Measurements from ENCODE around the gene ZNF778. TPM values are rescaled to one million over a fixed set of nuclear protein-coding genes. Genes with fewer than 3 reads are reported as not detected.

The ZNF778 gene
- total and polyA plus RNA-seq, 2 donors (not counting 1 experiment from before 2014, with no cell fraction given): 2.2 to 13.4 TPM

- TF ChIP-seq CTCF (IDR thresholded peaks at IDR 0.05) (no peak), EZH2 (IDR thresholded peaks at IDR 0.05; ENCODE audit: borderline replicate concordance, insufficient read depth, low read depth, low read length, poor library complexity, severe bottlenecking) (no peak)
- no peak overlapping the region for H3K27ac Mint-ChIP-seq
- no peaks in the 10 kb centered on the region for H3K9me3 Mint-ChIP-seq (ENCODE audit: insufficient read depth)
- peaks cover 0 to 5% (median 0%) of the 10 kb centered on the region in 3 donors for H3K9me3 ChIP-seq (ENCODE audit: control extremely low read depth in 1 of 3, control insufficient read depth in 2 of 3, insufficient read depth in 1 of 3, low read length in 2 of 3)
- no peak overlapping the region for H3K4me2 ChIP-seq (replicated peaks; ENCODE audit: low read depth, low read length, poor library complexity, severe bottlenecking)
- H3K4me1 ChIP-seq (ENCODE audit: control insufficient read depth in 2 of 2, insufficient read depth in 2 of 2, low read length in 2 of 2): peaks cover 28 to 45% of the 10 kb centered on the region in 2 donors
- H4K20me1 ChIP-seq (ENCODE audit: control insufficient read depth, insufficient read depth, low read length, poor library complexity, severe bottlenecking): peaks cover 37% of the 10 kb centered on the region
- H3K79me2 ChIP-seq (ENCODE audit: control insufficient read depth, insufficient read depth, low read length): peaks cover 6% of the 10 kb centered on the region
- no peak overlapping the region for H3K27ac ChIP-seq (ENCODE audit: low read length in 2 of 2)
- peaks cover 0 to 31% (median 13%) of the 10 kb centered on the region in 4 experiments for H3K27me3 ChIP-seq (replicated peaks in 1 of 4; ENCODE audit: control extremely low read depth in 1 of 4, control insufficient read depth in 3 of 4, insufficient read depth in 4 of 4, low read length in 3 of 4)
- no peak overlapping the region for H3K9ac ChIP-seq (ENCODE audit: low read length)
- H2AFZ ChIP-seq (ENCODE audit: insufficient read depth, low read depth, low read length, poor library complexity, severe bottlenecking): no peak overlapping the region
- ChIA-PET CTCF (interaction anchor here (1.2 to 2.7 kb wide), 4 partner anchors 47 to 431 kb away, joined by 3 to 31 read pairs (median 8); no protein-coding TSS in a partner anchor), POLR2A (interaction anchor here (0.6 to 0.7 kb wide), 2 partner anchors 225 to 252 kb away, joined by 3 to 4 read pairs; no protein-coding TSS in a partner anchor)
- peaks cover 18% of the 10 kb centered on the region for H3K4me1 Mint-ChIP-seq
- DNase-seq: no peak
- intact Hi-C loops (cut with micrococcal nuclease): no loop called here
- H3K4me3 Mint-ChIP-seq: no peak overlapping the region
- H3K36me3 ChIP-seq (replicated peaks in 1 of 2; ENCODE audit: control extremely low read depth in 1 of 2, control insufficient read depth in 1 of 2, extremely low read depth in 1 of 2, insufficient read depth in 2 of 2, low read length in 1 of 2): no peaks in the 10 kb centered on the region
- 90% methylated on average over 15 of the region's 23 CpGs for WGBS (ENCODE audit: insufficient coverage)
- no peak overlapping the region for H3K4me3 ChIP-seq (ENCODE audit: control extremely low read depth in 1 of 5, extremely low read depth in 1 of 5, insufficient read depth in 1 of 5, low read depth in 2 of 5, low read length in 4 of 5)
- ATAC-seq (ENCODE audit: low read depth): no peak
- peaks cover 4% of the 10 kb centered on the region for H3K27me3 Mint-ChIP-seq
Measured at GRCh38 chr16:89168381-89169189, 48.9 kb upstream of the ZNF778 start.

- Histone ChIP-seq H4K20me1 (ENCODE audit: control insufficient read depth, insufficient read depth, low read length, poor library complexity, severe bottlenecking) (peaks cover 37% of the 10 kb centered on the region), H3K27me3 (replicated peaks in 1 of 4; ENCODE audit: control extremely low read depth in 1 of 4, control insufficient read depth in 3 of 4, insufficient read depth in 4 of 4, low read length in 3 of 4) (peaks cover 0 to 31% (median 13%) of the 10 kb centered on the region in 4 experiments), H3K4me1 (ENCODE audit: control insufficient read depth in 2 of 2, insufficient read depth in 2 of 2, low read length in 2 of 2) (peaks cover 28 to 40% of the 10 kb centered on the region in 2 donors), H2AFZ (ENCODE audit: insufficient read depth, low read depth, low read length, poor library complexity, severe bottlenecking) (no peak overlapping the region), H3K4me3 (ENCODE audit: control extremely low read depth in 1 of 5, extremely low read depth in 1 of 5, insufficient read depth in 1 of 5, low read depth in 2 of 5, low read length in 4 of 5) (no peak overlapping the region), H3K36me3 (replicated peaks in 1 of 2; ENCODE audit: control extremely low read depth in 1 of 2, control insufficient read depth in 1 of 2, extremely low read depth in 1 of 2, insufficient read depth in 2 of 2, low read length in 1 of 2) (no peaks in the 10 kb centered on the region), H3K4me2 (replicated peaks; ENCODE audit: low read depth, low read length, poor library complexity, severe bottlenecking) (peak overlapping the region; percentile 88), H3K9ac (ENCODE audit: low read length) (no peak overlapping the region), H3K27ac (ENCODE audit: low read length in 2 of 2) (no peak overlapping the region), H3K79me2 (ENCODE audit: control insufficient read depth, insufficient read depth, low read length) (peaks cover 6% of the 10 kb centered on the region), H3K9me3 (ENCODE audit: control extremely low read depth in 1 of 3, control insufficient read depth in 2 of 3, insufficient read depth in 1 of 3, low read length in 2 of 3) (peaks cover 0 to 5% (median 0%) of the 10 kb centered on the region in 3 donors)
- DNase-seq: no peak
- H3K4me1 Mint-ChIP-seq: peaks cover 18% of the 10 kb centered on the region
- 74% methylated on average over 7 of the region's 14 CpGs for WGBS (ENCODE audit: insufficient coverage)
- no peak overlapping the region for H3K27ac Mint-ChIP-seq
- no peak overlapping the region for H3K4me3 Mint-ChIP-seq
- ChIA-PET POLR2A (interaction anchor here (1.1 kb wide), 1 partner anchor 48 kb away, joined by 3 read pairs; the partner anchor contains the start of gene ZNF778), CTCF (interaction anchor here (1.3 kb wide), 1 partner anchor 432 kb away, joined by 5 read pairs; no protein-coding TSS in a partner anchor)
- no peaks in the 10 kb centered on the region for H3K9me3 Mint-ChIP-seq (ENCODE audit: insufficient read depth)
- no peak for ATAC-seq (ENCODE audit: low read depth)
- intact Hi-C loops (cut with micrococcal nuclease): loop anchor here (2.0 kb wide), 2 partner anchors 17 to 77 kb away; no protein-coding TSS in a partner anchor
- TF ChIP-seq EZH2 (IDR thresholded peaks at IDR 0.05; ENCODE audit: borderline replicate concordance, insufficient read depth, low read depth, low read length, poor library complexity, severe bottlenecking): no peak
- no peak for TF ChIP-seq CTCF (IDR thresholded peaks at IDR 0.05)
- peaks cover 4% of the 10 kb centered on the region for H3K27me3 Mint-ChIP-seq
Measured at GRCh38 chr16:89169778-89170177, 47.7 kb upstream of the ZNF778 start.

All from B cell (primary cell).